ENCODE results near the gene ADGRL1. TPM values are rescaled to one million over a fixed set of nuclear protein-coding genes. Genes with fewer than 3 reads are reported as not detected.

ADGRL1 gene
- total and polyA plus RNA-seq, 8 donors: 26.4 to 53.5 (median 35.7) TPM

DNA sequence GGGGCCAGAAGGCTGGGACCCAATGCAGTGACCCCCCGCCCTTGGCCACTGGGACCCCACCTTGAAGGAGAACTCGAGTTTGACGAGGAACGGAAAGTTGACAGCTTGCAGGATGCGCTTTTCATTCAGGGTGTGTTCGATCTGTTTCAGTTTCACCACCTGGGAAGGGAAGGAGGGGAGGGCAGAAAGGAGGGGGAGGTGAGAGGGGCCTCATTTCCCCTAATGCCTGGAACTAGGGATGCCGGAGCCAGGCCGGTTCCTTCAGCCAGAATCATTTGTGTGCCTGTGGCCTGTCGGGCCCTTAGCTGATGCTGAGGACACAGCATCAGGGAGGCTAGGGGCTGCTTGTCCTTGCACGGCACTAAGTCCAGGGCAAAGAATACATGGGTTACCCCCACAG is 103.2 kb downstream of the ADGRL1 start:
- no peaks in the 10 kb centered on the region for H3K9me3 ChIP-seq
- TF ChIP-seq, protein P1, sequence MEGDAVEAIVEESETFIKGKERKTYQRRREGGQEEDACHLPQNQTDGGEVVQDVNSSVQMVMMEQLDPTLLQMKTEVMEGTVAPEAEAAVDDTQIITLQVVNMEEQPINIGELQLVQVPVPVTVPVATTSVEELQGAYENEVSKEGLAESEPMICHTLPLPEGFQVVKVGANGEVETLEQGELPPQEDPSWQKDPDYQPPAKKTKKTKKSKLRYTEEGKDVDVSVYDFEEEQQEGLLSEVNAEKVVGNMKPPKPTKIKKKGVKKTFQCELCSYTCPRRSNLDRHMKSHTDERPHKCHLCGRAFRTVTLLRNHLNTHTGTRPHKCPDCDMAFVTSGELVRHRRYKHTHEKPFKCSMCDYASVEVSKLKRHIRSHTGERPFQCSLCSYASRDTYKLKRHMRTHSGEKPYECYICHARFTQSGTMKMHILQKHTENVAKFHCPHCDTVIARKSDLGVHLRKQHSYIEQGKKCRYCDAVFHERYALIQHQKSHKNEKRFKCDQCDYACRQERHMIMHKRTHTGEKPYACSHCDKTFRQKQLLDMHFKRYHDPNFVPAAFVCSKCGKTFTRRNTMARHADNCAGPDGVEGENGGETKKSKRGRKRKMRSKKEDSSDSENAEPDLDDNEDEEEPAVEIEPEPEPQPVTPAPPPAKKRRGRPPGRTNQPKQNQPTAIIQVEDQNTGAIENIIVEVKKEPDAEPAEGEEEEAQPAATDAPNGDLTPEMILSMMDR (IDR thresholded peaks at IDR 0.05): no peak
- intact Hi-C loops (cut with DNase I): no loop called here
- DNase-seq (no peak), ATAC-seq (no peak)
- no peak overlapping the region for H3K4me3 ChIP-seq
- peaks cover 0 to 99% of the 10 kb centered on the region in 2 donors for H3K36me3 ChIP-seq
- H3K27me3 ChIP-seq: no peaks in the 10 kb centered on the region
- H3K4me1 ChIP-seq: no peaks in the 10 kb centered on the region
- no peak overlapping the region for H3K27ac ChIP-seq

DNA sequence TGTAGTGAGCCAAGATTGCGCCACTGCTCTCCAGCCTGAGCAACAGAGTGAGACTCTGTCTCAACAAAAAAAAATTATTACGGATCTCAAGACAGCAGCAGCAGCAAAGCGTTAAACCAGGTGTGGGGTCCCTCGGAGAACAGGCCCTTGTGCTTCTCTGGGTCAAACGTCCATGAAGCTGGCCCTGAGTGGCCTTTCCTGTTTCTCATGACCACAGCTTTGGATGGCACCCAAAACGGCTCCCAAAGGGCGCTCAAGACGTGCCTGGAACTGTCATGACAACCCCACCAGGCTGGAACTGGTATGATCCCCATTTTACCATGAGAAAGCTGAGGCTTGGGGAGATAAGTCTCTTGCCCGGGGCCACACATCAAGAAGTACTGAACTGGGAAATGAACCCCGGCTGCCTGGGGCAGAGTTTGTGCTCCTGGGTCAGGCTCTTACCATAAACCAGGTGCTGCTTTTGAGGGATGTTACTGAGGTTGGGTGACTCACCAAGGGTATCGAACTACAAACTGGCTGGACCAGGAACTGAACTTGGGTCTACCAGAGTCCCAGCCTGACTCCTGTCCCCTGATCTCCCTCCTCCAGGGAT is 103.8 kb downstream of the ADGRL1 start:
- Histone ChIP-seq H3K36me3 (peaks cover 0 to 100% of the 10 kb centered on the region in 2 donors), H3K27me3 (no peaks in the 10 kb centered on the region), H3K27ac (no peak overlapping the region), H3K4me3 (no peak overlapping the region), H3K4me1 (no peaks in the 10 kb centered on the region), H3K9me3 (no peaks in the 10 kb centered on the region)
- ATAC-seq (no peak), DNase-seq (no peak)
- intact Hi-C loops (cut with DNase I): no loop called here
- TF ChIP-seq, protein P1 (IDR thresholded peaks at IDR 0.05): no peak

DNA sequence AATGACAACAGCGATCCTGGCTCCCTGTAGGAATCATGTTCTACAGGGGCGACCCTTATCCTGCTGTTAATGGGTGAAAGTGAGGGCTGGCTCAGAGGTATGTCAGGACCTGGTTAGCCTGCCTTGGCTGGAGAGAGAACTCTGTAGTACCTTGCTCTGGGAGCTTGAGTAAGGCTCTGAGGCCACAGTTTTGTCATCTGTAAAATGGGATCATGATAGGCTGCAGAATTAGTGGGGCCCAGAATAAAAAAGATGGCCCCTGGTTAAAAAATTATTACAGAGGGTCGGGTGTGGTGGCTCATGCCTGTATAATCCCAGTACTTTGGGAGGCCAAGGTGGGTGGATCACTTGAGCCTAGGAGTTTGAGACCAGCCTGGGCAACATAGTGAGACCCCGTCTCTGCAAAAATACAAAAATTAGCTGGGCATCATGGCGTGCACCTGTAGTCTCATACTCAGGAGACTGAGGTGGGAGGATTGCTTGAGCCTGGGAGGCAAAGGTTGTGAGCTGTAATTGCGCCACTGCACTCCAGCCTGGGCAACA is 104.9 kb downstream of the ADGRL1 start:
- intact Hi-C loops (cut with DNase I): no loop called here
- H3K9me3 ChIP-seq: no peaks in the 10 kb centered on the region
- peaks cover 0 to 100% of the 10 kb centered on the region in 2 donors for H3K36me3 ChIP-seq

More for the DNA sequence above, 104.9 kb downstream of the ADGRL1 start:
- H3K27ac ChIP-seq: no peak overlapping the region
- H3K4me3 ChIP-seq: no peak overlapping the region
- H3K27me3 ChIP-seq: no peaks in the 10 kb centered on the region
- TF ChIP-seq, protein P1 (IDR thresholded peaks at IDR 0.05): no peak
- DNase-seq (no peak), ATAC-seq (no peak)
- H3K4me1 ChIP-seq: no peaks in the 10 kb centered on the region

Other genes with a start within 250 kb of the ADGRL1 start
- 10 to 100 TPM; 16.3 to 17.4 TPM for gene RFX1, start 199.8 kb downstream of the ADGRL1 start, total RNA-seq
- 10 to 100 TPM in 4 of 6 donors, 1 to 10 TPM in 2; 9.1 to 13.9 (median 12.1) TPM for gene RFX1, start 199.8 kb downstream of the ADGRL1 start, polyA plus RNA-seq (ENCODE audit: insufficient read length in 6 of 6)
- not detected for gene RLN3, start 178.0 kb downstream of the ADGRL1 start, total RNA-seq
- gene RLN3, start 178.0 kb downstream of the ADGRL1 start, polyA plus RNA-seq (ENCODE audit: insufficient read length in 6 of 6): not detected
- gene IL27RA, start 174.4 kb downstream of the ADGRL1 start, total RNA-seq: 10 to 100 TPM; 14.0 to 17.4 TPM
- 10 to 100 TPM in 1 of 6 donors, 1 to 10 TPM in 5; 6.7 to 11.1 (median 8.0) TPM for gene IL27RA, start 174.4 kb downstream of the ADGRL1 start, polyA plus RNA-seq (ENCODE audit: insufficient read length in 6 of 6)
- gene PALM3, start 144.1 kb downstream of the ADGRL1 start, total RNA-seq: 1 to 10 TPM; 6.0 to 8.7 TPM
- 10 to 100 TPM; 12.7 to 26.6 (median 19.0) TPM for gene PALM3, start 144.1 kb downstream of the ADGRL1 start, polyA plus RNA-seq (ENCODE audit: insufficient read length in 6 of 6)
- gene MISP3, start 133.4 kb downstream of the ADGRL1 start, total RNA-seq: 10 to 100 TPM in 1 of 2 donors, 1 to 10 TPM in 1; 6.3 to 10.8 TPM
- 1 to 10 TPM; 1.9 to 3.2 (median 2.4) TPM for gene MISP3, start 133.4 kb downstream of the ADGRL1 start, polyA plus RNA-seq (ENCODE audit: insufficient read length in 6 of 6)
- not detected for gene C19orf67, start 120.4 kb downstream of the ADGRL1 start, total RNA-seq
- under 1 TPM in 3 of 6 donors, not detected in 3; 0.16 to 0.21 (median 0.19) TPM for gene C19orf67, start 120.4 kb downstream of the ADGRL1 start, polyA plus RNA-seq (ENCODE audit: insufficient read length in 6 of 6)
- gene SAMD1, start 115.4 kb downstream of the ADGRL1 start, total RNA-seq: 10 to 100 TPM; 40.4 to 56.9 TPM
- gene SAMD1, start 115.4 kb downstream of the ADGRL1 start, polyA plus RNA-seq (ENCODE audit: insufficient read length in 6 of 6): 10 to 100 TPM; 37.8 to 55.4 (median 49.0) TPM
- gene PRKACA, start 88.4 kb downstream of the ADGRL1 start, total RNA-seq: 100 to 1,000 TPM in 1 of 2 donors, 10 to 100 TPM in 1; 81.5 to 118 TPM
- gene PRKACA, start 88.4 kb downstream of the ADGRL1 start, polyA plus RNA-seq (ENCODE audit: insufficient read length in 6 of 6): 100 to 1,000 TPM in 2 of 6 donors, 10 to 100 TPM in 4; 83.3 to 115 (median 93.7) TPM
- 10 to 100 TPM; 10.5 to 11.4 TPM for gene ASF1B, start 69.6 kb downstream of the ADGRL1 start, total RNA-seq
- gene ASF1B, start 69.6 kb downstream of the ADGRL1 start, polyA plus RNA-seq (ENCODE audit: insufficient read length in 6 of 6): 10 to 100 TPM; 15.6 to 29.1 (median 17.4) TPM
- gene ADGRE5, start 175.3 kb upstream of the ADGRL1 start, total RNA-seq: 100 to 1,000 TPM; 173 to 237 TPM
- gene ADGRE5, start 175.3 kb upstream of the ADGRL1 start, polyA plus RNA-seq (ENCODE audit: insufficient read length in 6 of 6): 10 to 100 TPM; 20.8 to 36.8 (median 27.3) TPM
- gene DDX39A, start 213.2 kb upstream of the ADGRL1 start, total RNA-seq: 10 to 100 TPM; 42.5 to 90.1 TPM
- 10 to 100 TPM; 45.7 to 57.5 (median 49.9) TPM for gene DDX39A, start 213.2 kb upstream of the ADGRL1 start, polyA plus RNA-seq (ENCODE audit: insufficient read length in 6 of 6)
- gene PKN1, start 227.1 kb upstream of the ADGRL1 start, total RNA-seq: 100 to 1,000 TPM; 125 to 190 TPM
- gene PKN1, start 227.1 kb upstream of the ADGRL1 start, polyA plus RNA-seq (ENCODE audit: insufficient read length in 6 of 6): 100 to 1,000 TPM in 2 of 6 donors, 10 to 100 TPM in 4; 91.9 to 106 (median 96.2) TPM